DOHH2 (cell line): ENCODE results near the gene LIPA.

Experiments used
- H3F3A ChIP-seq: fragments of 200-600 bp; sonication (generic), shearing (Covaris generic); 2 replicates; pipeline ENCODE4 v1.6.0; 2016; ENCODE audit warnings: antibody characterized with exemption, mild to moderate bottlenecking; ENCODE audit not compliant: control insufficient read depth, insufficient read depth
- H3K27ac ChIP-seq: fragments of 200-600 bp; sonication (generic); 2 replicates; pipeline ENCODE4 v1.5.1; 2014; ENCODE audit warnings: low read depth, mild to moderate bottlenecking, low read length, moderate library complexity
- H3K27me3 ChIP-seq: fragments of 200-600 bp; sonication (generic); 2 replicates; pipeline ENCODE4 v1.6.1; 2014; ENCODE audit warnings: mild to moderate bottlenecking, low read length, mixed read lengths; ENCODE audit not compliant: control insufficient read depth
- H3K36me3 ChIP-seq: fragments of 200-600 bp; sonication (generic); 2 replicates; pipeline ENCODE4 v1.6.1; 2014; ENCODE audit warnings: mild to moderate bottlenecking, low read length, moderate library complexity, mixed read lengths; ENCODE audit not compliant: control insufficient read depth
- H3K4me1 ChIP-seq: fragments of 200-600 bp; sonication (generic); 2 replicates; pipeline ENCODE4 v1.6.1; 2014; ENCODE audit warnings: mild to moderate bottlenecking, low read length, mixed read lengths; ENCODE audit not compliant: control insufficient read depth
- H3K4me2 ChIP-seq: fragments of 200-600 bp; sonication (generic); 2 replicates; pipeline ENCODE4 v1.6.0; 2014; ENCODE audit warnings: mild to moderate bottlenecking, low read length, moderate library complexity
- H3K4me3 ChIP-seq: fragments of 200-600 bp; sonication (generic); 2 replicates; pipeline ENCODE4 v1.5.1; 2014; ENCODE audit warnings: mild to moderate bottlenecking, low read length, mixed read lengths
- H3K79me2 ChIP-seq: fragments of 200-600 bp; sonication (generic); 2 replicates; pipeline ENCODE4 v1.6.1; 2014; ENCODE audit warnings: mild to moderate bottlenecking, low read length, mixed read lengths; ENCODE audit not compliant: control insufficient read depth
- H3K9me2 ChIP-seq: fragments of 200-600 bp; sonication (generic); replicated peaks from 2 replicates; pipeline ENCODE4 v1.6.1; 2014; ENCODE audit warnings: mild to moderate bottlenecking, low read length, mixed read lengths; ENCODE audit not compliant: control insufficient read depth
- H3K9me3 ChIP-seq: fragments of 200-600 bp; sonication (generic); 2 replicates; pipeline ENCODE4 v1.6.1; 2014; ENCODE audit warnings: antibody characterized with exemption, low read length, mixed read lengths; ENCODE audit not compliant: control insufficient read depth, insufficient read depth
- H4K20me1 ChIP-seq: fragments of 200-600 bp; sonication (generic); 2 replicates; pipeline ENCODE4 v1.6.0; 2014; ENCODE audit warnings: low read depth, mild to moderate bottlenecking, antibody characterized with exemption, low read length, moderate library complexity; ENCODE audit not compliant: control insufficient read depth, insufficient read depth
- CTCF ChIP-seq: fragments of 200-600 bp; sonication (generic); IDR thresholded peaks from one replicate; pipeline ENCODE4 v1.5.1; 2014; ENCODE audit warnings: antibody characterized with exemption, mild to moderate bottlenecking, low read depth, low read length; ENCODE audit not compliant: poor library complexity, severe bottlenecking
- EZH2phosphoT487 ChIP-seq: fragments of 200-600 bp; sonication (generic); IDR thresholded peaks from 2 replicates; pipeline ENCODE4 v1.6.1; 2017; ENCODE audit warnings: borderline replicate concordance, mild to moderate bottlenecking, antibody characterized with exemption, low read length, moderate library complexity, mixed read lengths

The LIPA gene

DNA sequence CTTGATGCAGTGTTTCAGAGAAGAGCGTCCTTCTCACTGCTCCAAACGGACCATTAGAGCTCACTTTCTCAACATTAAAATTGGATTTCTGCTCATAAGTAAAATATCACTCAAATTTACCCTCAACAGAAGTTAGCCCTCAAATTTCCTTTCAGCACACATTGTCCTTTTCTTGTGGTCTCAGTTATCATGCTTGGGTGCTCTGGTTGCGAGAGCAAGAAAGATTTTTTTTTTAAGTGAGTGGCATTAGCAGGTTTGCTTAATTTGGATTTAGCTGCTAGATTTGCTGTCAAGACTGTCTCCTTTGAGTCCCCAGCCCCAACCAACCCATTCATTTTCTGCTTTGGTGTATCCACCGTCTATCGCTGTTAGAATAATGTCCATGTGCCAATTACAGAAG lies 41.9 kb downstream of the LIPA start:
- no peak overlapping the region for H3K27ac ChIP-seq
- no peaks in the 10 kb centered on the region for H3K9me3 ChIP-seq
- H3K4me1 ChIP-seq: peaks cover 18% of the 10 kb centered on the region
- no peak overlapping the region for H3K4me2 ChIP-seq
- peaks cover 43% of the 10 kb centered on the region for H3K27me3 ChIP-seq
- no peaks in the 10 kb centered on the region for H3K9me2 ChIP-seq
- TF ChIP-seq CTCF (no peak), EZH2phosphoT487 (no peak)
- H3F3A ChIP-seq: no peaks in the 10 kb centered on the region
- H3K4me3 ChIP-seq: no peak overlapping the region
- H4K20me1 ChIP-seq: no peaks in the 10 kb centered on the region
- H3K79me2 ChIP-seq: no peaks in the 10 kb centered on the region
- H3K36me3 ChIP-seq: no peaks in the 10 kb centered on the region

GRCh38 chr10:89207801-89208551 lies 43.6 kb downstream of the LIPA start:
- Histone ChIP-seq H4K20me1 (no peaks in the 10 kb centered on the region), H3K36me3 (no peaks in the 10 kb centered on the region), H3K9me2 (no peaks in the 10 kb centered on the region), H3K27ac (no peak overlapping the region), H3K79me2 (no peaks in the 10 kb centered on the region), H3K4me1 (peaks cover 18% of the 10 kb centered on the region), H3K4me3 (peak overlapping the region; percentile 33; the same call in 1 of the 2 replicates), H3K27me3 (peaks cover 54% of the 10 kb centered on the region), H3F3A (no peaks in the 10 kb centered on the region), H3K9me3 (no peaks in the 10 kb centered on the region), H3K4me2 (peak overlapping the region; percentile 49)
- TF ChIP-seq CTCF: no peak
- TF ChIP-seq EZH2phosphoT487: peak; percentile 21; the same call in 1 of the 2 replicates

GRCh38 chr10:89207181-89207800 lies 44.3 kb downstream of the LIPA start, which contains the start of gene CH25H:
CH25H (minus strand) TSS chr10:89207317; CDS start chr10:89207292, 25 bp downstream.
- Histone ChIP-seq H3K79me2 (no peaks in the 10 kb centered on the region), H3K27ac (no peak within 1 kb of the TSS), H3K9me3 (no peaks in the 10 kb centered on the region), H3F3A (no peaks in the 10 kb centered on the region), H3K9me2 (no peaks in the 10 kb centered on the region), H3K4me2 (peak within 1 kb of the TSS; percentile 49), H3K36me3 (no peaks in the 10 kb centered on the region), H4K20me1 (no peaks in the 10 kb centered on the region), H3K4me1 (peaks cover 18% of the 10 kb centered on the region), H3K27me3 (peaks cover 55% of the 10 kb centered on the region), H3K4me3 (peak within 1 kb of the TSS; percentile 33)
- TF ChIP-seq EZH2phosphoT487 (peak; percentile 91; the same call in 1 of the 2 replicates), CTCF (no peak)
